ENCODE data around the gene ADAMTS5.

The ADAMTS5 gene

DNA sequence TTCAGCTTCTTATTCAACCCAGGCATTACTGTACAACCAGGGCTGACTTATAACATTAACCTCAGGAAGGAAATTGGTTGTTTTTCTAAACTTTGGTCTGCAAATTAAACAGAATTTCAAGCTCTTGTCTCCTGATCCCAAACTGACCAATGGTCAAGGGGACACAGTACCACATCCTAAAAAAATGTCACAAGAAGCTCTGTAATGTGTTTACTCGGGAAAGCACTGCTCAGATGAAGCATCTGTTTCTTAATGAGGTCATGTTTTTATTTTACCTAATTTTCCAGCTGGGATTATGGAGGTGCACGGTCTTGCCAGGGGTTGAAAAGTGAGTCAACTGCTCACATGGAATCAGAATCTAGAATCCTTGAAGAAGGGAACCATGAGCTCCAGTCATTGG, 18.7 kb downstream of the ADAMTS5 start:
- no peak overlapping the region for H2AFZ ChIP-seq (ENCODE audit: low read length)
- no peaks in the 10 kb centered on the region for H3K36me3 ChIP-seq (replicated peaks; ENCODE audit: insufficient read depth, low read length)

DNA sequence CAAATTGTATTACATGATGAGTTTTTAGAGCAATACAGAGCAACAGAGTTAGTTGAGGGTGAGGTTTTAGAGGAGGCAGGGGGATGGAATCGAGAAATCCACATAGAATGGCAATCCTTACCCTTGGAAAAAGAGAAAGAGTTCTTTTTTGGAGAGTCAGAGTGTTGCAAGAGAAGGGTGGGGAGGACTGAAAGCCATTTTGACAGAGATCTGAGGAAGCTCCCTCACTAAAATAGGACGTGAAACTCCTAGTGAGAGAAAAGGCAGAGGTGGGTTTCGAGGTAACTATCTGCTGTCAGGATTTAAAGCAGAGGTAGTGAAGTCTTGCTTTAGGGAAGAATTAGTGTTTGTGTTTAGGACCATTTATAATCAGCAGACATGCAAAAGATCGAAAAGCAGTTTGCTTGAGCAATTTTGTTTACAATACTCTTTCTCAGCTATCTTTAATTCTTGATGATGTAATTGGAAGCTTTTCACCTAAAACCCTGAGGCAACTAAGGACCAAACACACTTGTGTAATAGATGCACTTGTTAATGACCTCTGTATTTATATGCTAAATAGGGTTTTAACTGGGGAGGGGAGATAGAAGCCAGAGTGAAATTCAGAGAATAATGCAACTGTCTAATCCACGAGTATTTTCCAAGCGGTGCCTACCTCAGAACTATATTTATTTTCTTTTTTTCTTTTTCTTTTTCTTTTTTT, 20.0 kb downstream of the ADAMTS5 start:
- TF ChIP-seq EZH2 (optimal IDR thresholded peaks at IDR 0.05; ENCODE audit: low read depth, low read length) (no peak), EZH2phosphoT487 (IDR thresholded peaks at IDR 0.05; ENCODE audit: low read length) (no peak)
- TF ChIP-seq, protein P1, sequence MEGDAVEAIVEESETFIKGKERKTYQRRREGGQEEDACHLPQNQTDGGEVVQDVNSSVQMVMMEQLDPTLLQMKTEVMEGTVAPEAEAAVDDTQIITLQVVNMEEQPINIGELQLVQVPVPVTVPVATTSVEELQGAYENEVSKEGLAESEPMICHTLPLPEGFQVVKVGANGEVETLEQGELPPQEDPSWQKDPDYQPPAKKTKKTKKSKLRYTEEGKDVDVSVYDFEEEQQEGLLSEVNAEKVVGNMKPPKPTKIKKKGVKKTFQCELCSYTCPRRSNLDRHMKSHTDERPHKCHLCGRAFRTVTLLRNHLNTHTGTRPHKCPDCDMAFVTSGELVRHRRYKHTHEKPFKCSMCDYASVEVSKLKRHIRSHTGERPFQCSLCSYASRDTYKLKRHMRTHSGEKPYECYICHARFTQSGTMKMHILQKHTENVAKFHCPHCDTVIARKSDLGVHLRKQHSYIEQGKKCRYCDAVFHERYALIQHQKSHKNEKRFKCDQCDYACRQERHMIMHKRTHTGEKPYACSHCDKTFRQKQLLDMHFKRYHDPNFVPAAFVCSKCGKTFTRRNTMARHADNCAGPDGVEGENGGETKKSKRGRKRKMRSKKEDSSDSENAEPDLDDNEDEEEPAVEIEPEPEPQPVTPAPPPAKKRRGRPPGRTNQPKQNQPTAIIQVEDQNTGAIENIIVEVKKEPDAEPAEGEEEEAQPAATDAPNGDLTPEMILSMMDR (IDR thresholded peaks at IDR 0.05; ENCODE audit: low read length) = no peak
- Histone ChIP-seq H2AFZ (ENCODE audit: low read length) (no peak overlapping the region), H3K4me1 (ENCODE audit: low read length) (0 out of 2 replicates have a peak, but pooled peaks cover 9% of the 10 kb centered on the region), H3K27me3 (replicated peaks; ENCODE audit: insufficient read depth, low read length) (no peaks in the 10 kb centered on the region), H3K27ac (ENCODE audit: low read length) (no peak overlapping the region), H3K9ac (ENCODE audit: low read length) (no peak overlapping the region), H3F3A (ENCODE audit: insufficient read depth, low read length) (no peaks in the 10 kb centered on the region), H3K4me3 (ENCODE audit: low read length) (no peak overlapping the region), H3K9me2 (replicated peaks; ENCODE audit: insufficient read depth, low read length) (no peaks in the 10 kb centered on the region), H3K9me3 (replicated peaks; ENCODE audit: insufficient read depth, low read length) (no peaks in the 10 kb centered on the region), H3K4me2 (ENCODE audit: low read depth, low read length) (no peak overlapping the region), H3K36me3 (replicated peaks; ENCODE audit: insufficient read depth, low read length) (no peaks in the 10 kb centered on the region), H4K20me1 (ENCODE audit: insufficient read depth, low read length) (no peaks in the 10 kb centered on the region), H3K79me2 (ENCODE audit: low read length) (no peaks in the 10 kb centered on the region)
- DNase-seq = no peak

More for the DNA sequence above, 18.7 kb downstream of the ADAMTS5 start:
- Histone ChIP-seq H3K9me2 (replicated peaks; ENCODE audit: insufficient read depth, low read length) (no peaks in the 10 kb centered on the region), H3K4me2 (ENCODE audit: low read depth, low read length) (no peak overlapping the region), H3K4me3 (ENCODE audit: low read length) (no peak overlapping the region), H4K20me1 (ENCODE audit: insufficient read depth, low read length) (no peaks in the 10 kb centered on the region), H3K9me3 (replicated peaks; ENCODE audit: insufficient read depth, low read length) (no peaks in the 10 kb centered on the region), H3F3A (ENCODE audit: insufficient read depth, low read length) (no peaks in the 10 kb centered on the region), H3K9ac (ENCODE audit: low read length) (no peak overlapping the region), H3K27ac (ENCODE audit: low read length) (no peak overlapping the region), H3K79me2 (ENCODE audit: low read length) (no peaks in the 10 kb centered on the region), H3K27me3 (replicated peaks; ENCODE audit: insufficient read depth, low read length) (no peaks in the 10 kb centered on the region), H3K4me1 (ENCODE audit: low read length) (0 out of 2 replicates have a peak, but pooled peaks cover 9% of the 10 kb centered on the region)
- no peak for TF ChIP-seq EZH2phosphoT487 (IDR thresholded peaks at IDR 0.05; ENCODE audit: low read length)
- TF ChIP-seq EZH2 (optimal IDR thresholded peaks at IDR 0.05; ENCODE audit: low read depth, low read length) = no peak
- TF ChIP-seq, protein P1 (IDR thresholded peaks at IDR 0.05; ENCODE audit: low read length) = no peak
- no peak for DNase-seq

DNA sequence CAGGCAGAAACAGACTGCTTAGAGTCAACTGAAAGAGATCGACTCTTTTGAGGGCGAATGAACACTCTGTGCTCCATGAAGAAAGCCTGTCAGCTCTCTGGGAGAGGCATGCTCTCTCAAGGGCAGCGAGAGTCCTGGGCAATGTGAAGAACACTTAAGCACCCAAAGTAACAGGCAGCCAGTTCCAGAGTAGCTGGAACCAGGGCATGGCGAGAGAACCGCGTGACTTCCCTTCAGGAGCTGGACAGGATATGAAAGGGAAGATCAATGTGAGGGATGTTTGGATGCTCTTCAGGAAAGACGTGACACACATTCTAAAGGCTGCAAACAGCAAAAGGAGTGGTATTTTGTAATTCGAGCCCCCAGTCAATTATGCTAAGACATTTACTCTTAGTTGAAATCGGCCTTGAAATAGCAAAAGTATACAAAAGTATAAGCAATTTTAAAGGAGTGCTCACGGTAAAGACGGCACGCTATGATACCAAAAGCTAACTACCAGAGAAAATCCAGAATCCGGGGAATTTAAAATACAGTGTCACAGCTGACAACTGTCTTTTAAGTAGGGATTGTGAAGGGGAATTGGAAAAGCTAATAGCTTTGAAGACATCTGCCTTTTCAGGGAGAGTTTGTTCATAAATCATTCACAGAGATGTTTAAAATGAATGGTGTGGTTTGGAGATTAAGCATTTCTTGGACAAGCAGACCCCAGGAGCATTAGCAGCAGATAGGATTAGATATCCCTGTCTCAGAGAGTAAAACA, 20.8 kb downstream of the ADAMTS5 start:
- no peak overlapping the region for H3K9ac ChIP-seq (ENCODE audit: low read length)
- H3K9me2 ChIP-seq (replicated peaks; ENCODE audit: insufficient read depth, low read length) = no peaks in the 10 kb centered on the region
- DNase-seq = no peak
- H3K9me3 ChIP-seq (replicated peaks; ENCODE audit: insufficient read depth, low read length) = no peaks in the 10 kb centered on the region
- no peak overlapping the region for H3K27ac ChIP-seq (ENCODE audit: low read length)
- no peaks in the 10 kb centered on the region for H3F3A ChIP-seq (ENCODE audit: insufficient read depth, low read length)
- no peak overlapping the region for H2AFZ ChIP-seq (ENCODE audit: low read length)
- H3K4me1 ChIP-seq (ENCODE audit: low read length) = 0 out of 2 replicates have a peak, but pooled peaks cover 9% of the 10 kb centered on the region
- no peaks in the 10 kb centered on the region for H3K27me3 ChIP-seq (replicated peaks; ENCODE audit: insufficient read depth, low read length)
- no peaks in the 10 kb centered on the region for H3K36me3 ChIP-seq (replicated peaks; ENCODE audit: insufficient read depth, low read length)
- H4K20me1 ChIP-seq (ENCODE audit: insufficient read depth, low read length) = no peaks in the 10 kb centered on the region
- TF ChIP-seq EZH2phosphoT487 (IDR thresholded peaks at IDR 0.05; ENCODE audit: low read length) = no peak
- TF ChIP-seq, protein P1 (IDR thresholded peaks at IDR 0.05; ENCODE audit: low read length) = no peak
- no peaks in the 10 kb centered on the region for H3K79me2 ChIP-seq (ENCODE audit: low read length)
- H3K4me3 ChIP-seq (ENCODE audit: low read length) = no peak overlapping the region
- no peak overlapping the region for H3K4me2 ChIP-seq (ENCODE audit: low read depth, low read length)
